Measurements from ENCODE around the gene CRY1.
"Not testable (repeated sequence)": the region's sequence is repeated elsewhere in the genome, so short reads cannot be mapped to it uniquely, and the experiment has no call there.

The CRY1 gene

DNA sequence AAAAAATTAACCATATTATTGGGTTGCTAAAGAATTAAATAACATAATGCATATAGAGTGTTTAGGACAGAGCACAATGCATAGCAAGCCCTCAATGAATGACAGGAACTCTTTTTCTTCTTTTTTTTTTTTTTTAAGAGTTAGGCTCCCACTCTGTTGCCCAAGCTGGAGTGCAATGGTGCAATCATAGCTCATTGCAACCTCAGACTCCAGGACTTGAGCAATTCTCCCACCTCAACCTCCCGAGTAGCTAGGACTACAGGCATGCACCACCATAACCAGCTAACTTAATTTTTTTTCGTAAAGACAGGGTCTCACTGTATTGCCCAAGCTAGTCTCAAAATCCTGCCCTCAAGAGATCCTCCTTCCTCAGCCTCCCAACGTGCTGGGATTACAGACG is 85.9 kb downstream of the CRY1 start:
- DNase-seq (ENCODE audit: low read depth) = no peak
- no peak overlapping the region for H3K4me3 ChIP-seq (ENCODE audit: low read depth, low read length)
- in situ Hi-C loops (cut with HindIII; ENCODE audit: low sequenced_read_pairs) = no loop called here
- TF ChIP-seq, protein P1, sequence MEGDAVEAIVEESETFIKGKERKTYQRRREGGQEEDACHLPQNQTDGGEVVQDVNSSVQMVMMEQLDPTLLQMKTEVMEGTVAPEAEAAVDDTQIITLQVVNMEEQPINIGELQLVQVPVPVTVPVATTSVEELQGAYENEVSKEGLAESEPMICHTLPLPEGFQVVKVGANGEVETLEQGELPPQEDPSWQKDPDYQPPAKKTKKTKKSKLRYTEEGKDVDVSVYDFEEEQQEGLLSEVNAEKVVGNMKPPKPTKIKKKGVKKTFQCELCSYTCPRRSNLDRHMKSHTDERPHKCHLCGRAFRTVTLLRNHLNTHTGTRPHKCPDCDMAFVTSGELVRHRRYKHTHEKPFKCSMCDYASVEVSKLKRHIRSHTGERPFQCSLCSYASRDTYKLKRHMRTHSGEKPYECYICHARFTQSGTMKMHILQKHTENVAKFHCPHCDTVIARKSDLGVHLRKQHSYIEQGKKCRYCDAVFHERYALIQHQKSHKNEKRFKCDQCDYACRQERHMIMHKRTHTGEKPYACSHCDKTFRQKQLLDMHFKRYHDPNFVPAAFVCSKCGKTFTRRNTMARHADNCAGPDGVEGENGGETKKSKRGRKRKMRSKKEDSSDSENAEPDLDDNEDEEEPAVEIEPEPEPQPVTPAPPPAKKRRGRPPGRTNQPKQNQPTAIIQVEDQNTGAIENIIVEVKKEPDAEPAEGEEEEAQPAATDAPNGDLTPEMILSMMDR (IDR thresholded peaks at IDR 0.05; ENCODE audit: low read depth, low read length, missing control alignments) = no peak

DNA sequence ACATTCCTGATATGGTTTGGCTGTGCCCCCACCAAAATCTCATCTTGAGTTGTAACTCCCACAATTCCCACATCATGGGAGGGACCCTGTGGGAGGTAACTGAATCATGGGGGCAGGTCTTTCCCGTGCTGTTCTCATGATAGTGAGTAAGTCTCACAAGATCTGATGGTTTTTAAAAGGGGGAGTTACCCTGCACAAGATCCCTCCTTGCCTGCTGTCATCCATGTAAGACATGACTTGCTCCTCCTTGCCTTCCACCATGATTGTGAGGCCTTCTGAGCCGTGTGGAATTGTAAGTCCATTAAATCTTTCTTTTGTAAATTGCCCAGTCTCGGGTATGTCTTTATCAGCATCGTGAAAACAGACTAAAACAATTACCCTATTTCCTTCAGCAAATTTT is 90.7 kb downstream of the CRY1 start:
- DNase-seq (ENCODE audit: low read depth); in situ Hi-C loops (cut with HindIII; ENCODE audit: low sequenced_read_pairs); H3K4me3 ChIP-seq (ENCODE audit: low read depth, low read length): not testable (repeated sequence)

DNA sequence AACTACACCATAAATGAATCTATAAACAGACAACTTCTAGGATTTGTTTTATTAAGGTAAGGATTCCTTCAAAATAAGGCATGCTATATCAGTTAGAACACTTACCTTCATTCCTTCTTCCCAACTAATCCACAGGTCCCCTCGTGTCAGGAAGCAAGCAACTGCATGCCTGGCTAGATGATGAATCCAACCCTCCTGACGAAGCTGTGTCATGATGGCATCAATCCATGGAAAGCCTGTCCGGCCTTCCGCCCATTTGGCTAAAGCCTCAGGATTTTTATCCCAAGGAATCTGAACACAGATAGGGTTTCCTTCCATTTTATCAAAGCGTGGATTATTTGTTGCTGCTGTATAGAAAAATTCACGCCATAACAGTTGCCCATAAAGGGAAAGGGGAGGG is 93.9 kb downstream of the CRY1 start:
- DNase-seq (ENCODE audit: low read depth) = no peak
- no peak overlapping the region for H3K4me3 ChIP-seq (ENCODE audit: low read depth, low read length)
- TF ChIP-seq, protein P1 (IDR thresholded peaks at IDR 0.05; ENCODE audit: low read depth, low read length, missing control alignments) = no peak
- in situ Hi-C loops (cut with HindIII; ENCODE audit: low sequenced_read_pairs) = no loop called here

DNA sequence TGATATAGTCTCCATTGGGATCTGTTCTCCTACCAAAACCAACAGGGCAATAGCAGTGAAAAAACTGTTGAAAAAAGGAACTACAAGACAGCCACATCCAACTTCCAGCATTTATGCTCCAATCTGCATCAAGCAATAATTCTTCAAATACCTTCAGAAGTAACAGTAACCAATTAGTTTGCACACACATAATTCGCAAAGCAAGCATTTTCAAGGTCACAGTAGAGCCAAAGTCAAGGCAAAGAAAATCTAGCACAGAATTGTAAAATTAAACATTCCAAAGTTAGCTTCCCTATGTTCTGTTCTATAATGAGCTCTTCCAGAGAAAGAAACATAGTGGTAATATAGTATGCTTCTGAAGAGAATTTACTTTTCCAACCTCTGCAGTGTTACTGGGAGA is 95.4 kb downstream of the CRY1 start:
- in situ Hi-C loops (cut with HindIII; ENCODE audit: low sequenced_read_pairs) = no loop called here
- H3K4me3 ChIP-seq (ENCODE audit: low read depth, low read length) = no peak overlapping the region
- no peak for DNase-seq (ENCODE audit: low read depth)
- TF ChIP-seq, protein P1 (IDR thresholded peaks at IDR 0.05; ENCODE audit: low read depth, low read length, missing control alignments) = no peak

DNA sequence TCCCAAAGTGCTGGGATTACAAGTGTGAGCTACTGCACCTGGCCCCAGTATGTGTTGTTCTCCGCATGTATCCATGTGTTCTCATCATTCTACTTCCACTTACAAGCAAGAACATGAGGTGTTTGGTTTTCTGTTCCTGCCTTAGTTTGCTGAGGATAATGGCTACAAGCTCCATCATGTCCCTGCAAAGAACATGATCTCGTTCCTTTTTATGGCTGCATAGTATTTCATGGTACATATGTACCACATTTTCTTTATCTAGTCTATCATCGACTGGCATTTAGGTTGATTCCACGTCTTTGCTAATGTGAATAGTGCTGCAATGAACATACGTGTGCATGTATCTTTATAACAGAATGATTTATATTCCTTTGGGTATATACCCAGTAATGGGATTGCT is 97.2 kb downstream of the CRY1 start:
- in situ Hi-C loops (cut with HindIII; ENCODE audit: low sequenced_read_pairs); DNase-seq (ENCODE audit: low read depth); H3K4me3 ChIP-seq (ENCODE audit: low read depth, low read length): not testable (repeated sequence)

DNA sequence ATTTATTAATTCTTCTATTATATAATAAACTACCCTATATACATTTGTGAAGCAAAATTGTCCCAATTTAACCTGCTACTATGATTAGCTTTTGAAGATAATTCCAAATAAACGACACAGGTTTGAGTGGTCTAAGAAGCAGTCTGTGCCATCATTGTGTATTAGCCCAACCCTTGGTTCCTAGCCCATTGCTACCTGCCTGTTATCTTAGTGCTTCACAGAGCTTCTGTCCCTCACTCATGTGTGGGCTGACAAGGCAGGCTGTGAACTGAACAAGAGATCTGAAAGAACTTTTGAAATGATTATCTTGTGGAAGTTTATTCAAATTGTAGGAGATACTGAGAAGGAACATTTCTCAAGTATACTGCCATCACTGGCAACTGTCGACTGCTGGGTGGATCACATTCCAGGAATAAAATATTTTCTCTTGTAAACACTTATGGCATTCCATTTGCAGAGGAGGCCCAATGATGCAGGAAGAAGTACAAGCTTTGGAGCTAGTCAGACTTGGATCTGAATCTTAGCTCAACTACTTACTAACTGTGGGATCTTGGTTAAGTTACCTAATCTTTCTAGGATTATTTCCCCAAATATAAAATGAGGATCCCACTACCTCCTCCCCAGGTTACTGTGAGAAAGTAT is 98.6 kb downstream of the CRY1 start:
- TF ChIP-seq, protein P1 (IDR thresholded peaks at IDR 0.05; ENCODE audit: low read depth, low read length, missing control alignments) = no peak
- in situ Hi-C loops (cut with HindIII; ENCODE audit: low sequenced_read_pairs) = no loop called here
- no peak overlapping the region for H3K4me3 ChIP-seq (ENCODE audit: low read depth, low read length)
- no peak for DNase-seq (ENCODE audit: low read depth)

DNA sequence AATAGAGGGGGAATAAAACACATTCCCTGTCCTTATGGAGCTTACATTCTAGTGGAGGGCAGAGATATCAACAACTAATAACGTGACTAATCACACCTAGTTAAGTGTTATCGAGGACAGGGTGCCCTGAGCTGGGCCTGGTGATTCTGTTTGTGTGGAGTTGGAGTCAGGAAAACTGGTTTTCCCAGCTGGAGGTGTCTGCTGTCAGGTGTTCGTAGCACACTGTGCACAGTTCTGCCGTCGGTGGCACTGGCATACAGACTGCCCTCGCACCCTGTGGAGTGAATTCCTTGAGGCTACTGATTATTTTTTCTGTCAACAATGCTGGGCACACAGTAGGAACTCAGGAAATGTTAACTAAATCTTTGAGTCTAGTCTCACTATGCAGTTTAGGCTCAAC is 105.5 kb downstream of the CRY1 start:
- in situ Hi-C loops (cut with HindIII; ENCODE audit: low sequenced_read_pairs) = no loop called here
- DNase-seq (ENCODE audit: low read depth) = no peak
- TF ChIP-seq, protein P1 (IDR thresholded peaks at IDR 0.05; ENCODE audit: low read depth, low read length, missing control alignments) = no peak
- no peak overlapping the region for H3K4me3 ChIP-seq (ENCODE audit: low read depth, low read length)

Data from astrocyte of the cerebellum (primary cell).